GM15510 (cell line): ENCODE results near the gene FCN2.

ENCODE experiments used
- POLR2A ChIP-seq: IDR thresholded peaks from 3 replicates; pipeline ENCODE4 v1.6.1; 2011; ENCODE audit warnings: borderline replicate concordance; ENCODE audit not compliant: insufficient read length; ENCODE audit errors: extremely low read depth

Gene FCN2

DNA sequence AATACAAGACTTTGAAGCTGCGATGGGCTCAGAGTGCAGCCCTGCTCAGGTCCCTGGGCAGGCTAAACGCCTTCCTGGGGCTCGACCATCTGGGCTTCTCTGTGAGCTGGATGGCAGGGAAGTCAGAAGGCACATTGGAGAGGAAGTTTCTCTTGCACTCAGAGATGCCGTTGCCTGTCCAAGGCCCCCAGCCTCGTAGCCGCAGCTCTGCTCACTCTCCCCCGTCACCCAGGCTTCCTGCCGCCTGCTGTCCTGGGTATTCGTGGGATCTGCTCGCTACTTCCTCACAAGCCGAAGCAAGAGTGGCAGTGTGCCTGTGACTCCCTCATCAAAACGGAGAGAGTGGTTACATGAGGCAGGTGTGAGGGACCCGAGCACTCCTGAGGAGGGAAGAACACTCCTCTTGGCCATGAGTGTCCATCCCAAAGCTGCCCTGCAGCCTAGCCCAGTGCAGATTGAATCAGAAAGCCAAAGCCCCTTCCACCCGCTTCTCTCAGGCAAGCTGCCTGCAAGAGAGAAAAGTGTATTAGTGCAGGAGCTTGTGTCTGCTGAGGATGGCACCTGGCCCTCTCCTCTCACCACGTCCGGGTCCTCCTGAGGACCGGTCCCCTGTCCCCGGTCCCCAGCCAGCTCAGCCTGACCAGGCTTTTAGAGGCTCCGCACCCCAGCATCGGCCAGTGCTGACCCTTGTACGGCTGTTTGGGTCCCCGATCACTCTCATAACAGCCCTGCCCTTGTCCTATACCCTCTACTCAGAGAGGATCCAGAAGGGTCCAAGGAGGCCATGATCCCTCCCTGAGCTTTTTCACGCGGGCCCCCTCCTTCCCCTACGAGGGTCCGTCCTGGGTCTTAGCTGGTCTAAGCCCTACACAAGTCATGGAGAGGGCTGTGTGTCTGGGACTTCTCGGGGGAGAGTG, 7.3 kb downstream of the FCN2 start:
- TF ChIP-seq POLR2A: no peak

GRCh38 chr9:134888603-134889190, 8.1 kb downstream of the FCN2 start:
- TF ChIP-seq POLR2A: no peak

DNA sequence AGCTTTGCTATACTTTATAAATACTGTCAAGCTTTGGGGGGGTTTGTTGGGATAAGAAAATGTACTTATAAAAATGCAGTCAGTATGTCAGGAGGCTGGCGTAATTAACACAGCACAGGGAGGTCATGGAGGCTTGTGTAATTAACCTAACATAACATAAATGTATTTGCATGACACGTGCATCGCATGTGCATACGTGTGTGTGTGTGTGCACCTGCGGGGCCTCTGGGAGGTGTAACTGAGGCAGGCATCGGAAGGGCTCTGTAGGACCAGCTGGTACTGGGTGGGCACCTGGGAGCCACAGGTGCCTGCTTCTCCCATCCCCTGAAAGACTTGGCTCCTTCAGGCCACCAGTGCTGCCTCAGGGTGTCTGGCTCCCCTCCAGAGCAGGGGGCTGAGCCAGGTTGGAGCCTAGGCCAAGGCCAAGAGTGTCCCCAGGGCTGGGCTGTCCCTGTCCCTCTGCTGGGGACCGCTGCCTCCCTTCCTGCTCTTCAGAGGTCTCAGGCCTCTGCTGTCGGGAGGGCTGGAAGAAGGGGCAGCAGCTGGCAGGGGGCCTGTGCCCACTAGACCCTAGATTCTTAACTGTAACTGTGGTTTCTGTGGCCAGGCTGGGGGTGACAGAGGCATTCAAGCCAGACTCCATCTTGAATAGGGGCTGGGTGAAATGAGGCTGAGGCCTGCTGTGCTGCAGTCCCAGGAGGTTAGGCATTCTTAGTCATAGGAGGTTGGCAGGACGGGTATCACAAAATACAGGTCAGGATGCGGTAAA, 9.0 kb downstream of the FCN2 start:
- no peak for TF ChIP-seq POLR2A

DNA sequence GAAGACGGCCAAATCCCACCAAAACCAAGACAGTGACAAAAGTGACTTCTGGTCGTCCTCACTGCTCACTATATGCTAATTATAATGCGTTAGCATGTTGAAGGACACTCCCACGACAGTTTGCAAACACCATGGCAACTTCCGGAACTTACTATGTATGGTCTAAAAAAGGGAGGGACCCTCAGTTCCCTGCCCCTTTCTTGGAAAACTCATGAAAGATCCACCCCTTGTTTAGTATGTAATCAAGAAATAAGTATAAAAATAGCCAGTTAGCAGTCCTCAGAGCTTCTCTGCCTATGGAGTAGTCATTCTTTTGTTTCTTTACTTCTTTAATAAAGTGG, 9.5 kb downstream of the FCN2 start:
- no peak for TF ChIP-seq POLR2A

GRCh38 chr9:134891053-134891452, 10.4 kb downstream of the FCN2 start:
- TF ChIP-seq POLR2A: no peak

DNA sequence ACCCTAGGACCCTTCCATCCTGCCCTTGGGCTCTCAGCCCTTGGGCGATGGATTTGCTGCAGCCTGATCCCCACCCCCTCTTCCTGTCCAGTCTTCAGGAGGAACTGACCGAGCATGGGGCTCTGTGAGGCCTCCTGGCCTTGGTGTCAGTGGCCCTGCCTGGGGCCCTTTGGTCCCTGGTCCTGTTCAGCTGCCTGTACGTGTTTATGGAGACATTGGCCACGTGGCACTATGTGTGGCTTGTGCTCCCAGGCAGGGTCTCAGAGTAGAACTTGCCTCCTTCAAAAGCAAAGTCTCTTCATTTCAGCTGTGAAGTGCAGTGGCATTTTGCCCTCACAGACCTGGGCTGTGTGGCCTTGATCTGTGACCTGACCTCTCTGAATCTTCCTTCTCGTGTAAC, 11.1 kb downstream of the FCN2 start:
- TF ChIP-seq POLR2A: no peak

DNA sequence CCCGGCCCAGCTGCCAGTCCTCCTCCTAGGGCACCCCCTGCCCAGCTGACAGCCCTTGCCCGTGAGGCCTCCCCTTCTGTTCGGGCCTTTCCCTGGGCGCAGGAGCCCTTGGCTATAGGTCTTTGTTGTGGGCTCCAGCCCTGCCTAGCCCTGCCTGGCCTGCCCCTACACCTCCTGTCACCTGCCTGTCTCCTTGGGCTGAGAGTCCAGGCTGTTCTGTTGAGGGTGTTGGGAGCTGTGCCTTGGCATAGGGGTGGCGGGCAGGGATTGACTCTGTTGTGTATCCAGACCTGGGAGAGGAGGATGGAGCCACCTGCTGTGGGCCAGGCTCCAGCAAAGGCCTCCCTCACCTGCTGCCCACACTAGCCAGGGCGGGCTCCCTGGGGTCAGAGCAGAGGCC, 11.6 kb downstream of the FCN2 start:
- no peak for TF ChIP-seq POLR2A

GRCh38 chr9:134892820-134893420, 12.3 kb downstream of the FCN2 start:
- no peak for TF ChIP-seq POLR2A

DNA sequence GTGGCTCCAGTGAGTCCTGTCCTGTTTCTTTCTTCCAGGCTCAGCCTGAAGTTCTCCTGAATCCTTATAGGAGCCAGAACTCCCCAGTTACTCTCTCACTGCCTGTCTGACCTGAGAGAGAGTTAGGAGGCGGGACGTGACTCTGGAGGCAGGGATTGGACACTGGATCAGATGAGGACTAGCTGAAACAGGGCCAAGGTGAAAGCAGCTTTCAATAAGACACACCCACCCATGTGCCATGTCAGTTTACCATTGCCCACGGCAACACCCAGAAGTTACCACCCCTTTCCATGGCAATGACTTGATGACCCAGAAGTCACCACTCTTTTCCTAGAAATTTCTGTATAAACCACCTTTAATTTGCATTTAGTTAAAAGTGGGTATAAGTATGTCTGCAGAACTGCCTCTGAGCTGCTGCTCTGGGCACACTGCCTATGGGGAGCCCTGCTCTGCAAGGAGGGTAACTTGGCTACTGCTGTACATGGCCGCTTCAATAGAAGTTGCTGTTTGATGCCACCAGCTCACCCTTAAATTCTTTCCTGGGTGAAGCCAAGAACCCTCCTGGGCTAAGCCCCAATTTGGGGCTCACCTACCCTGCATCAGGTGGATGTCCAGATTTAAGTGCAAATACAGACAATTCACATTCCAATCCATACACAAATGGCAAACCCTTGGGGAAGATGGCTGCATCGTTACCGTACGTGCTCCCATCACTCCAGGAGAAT, 13.7 kb downstream of the FCN2 start:
- no peak for TF ChIP-seq POLR2A

GRCh38 chr9:134895097-134895496, 14.5 kb downstream of the FCN2 start:
- TF ChIP-seq POLR2A: no peak

- no peak for TF ChIP-seq POLR2A
Observed at GRCh38 chr9:134895567-134895907, 14.9 kb downstream of the FCN2 start.

- TF ChIP-seq POLR2A: no peak
Observed at GRCh38 chr9:134895908-134896833, 15.6 kb downstream of the FCN2 start.

GRCh38 chr9:134896834-134897583, 16.4 kb downstream of the FCN2 start:
- no peak for TF ChIP-seq POLR2A
